Neuron (in vitro differentiated cells): ENCODE results near the gene NYAP2.

Experiments
- H2AFZ ChIP-seq: one replicate; pipeline ENCODE4 v1.6.1; 2013; ENCODE audit warnings: low read depth, mild to moderate bottlenecking, inconsistent platforms, low read length, moderate library complexity
- H3K27me3 ChIP-seq: one replicate; pipeline ENCODE4 v1.6.1; 2013; ENCODE audit warnings: low read length; ENCODE audit not compliant: insufficient read depth
- H3K36me3 ChIP-seq: one replicate; pipeline ENCODE4 v1.6.1; 2013; ENCODE audit warnings: low read length; ENCODE audit not compliant: insufficient read depth
- H3K4me1 ChIP-seq: one replicate; pipeline ENCODE4 v1.6.1; 2013; ENCODE audit warnings: low read length; ENCODE audit not compliant: insufficient read depth
- H3K4me3 ChIP-seq: 2 replicates; pipeline ENCODE4 v1.5.1; 2013; ENCODE audit warnings: mild to moderate bottlenecking, low read length, moderate library complexity
- H3K9me3 ChIP-seq: one replicate; pipeline ENCODE4 v1.6.1; 2013; ENCODE audit warnings: low read length

The NYAP2 gene

DNA sequence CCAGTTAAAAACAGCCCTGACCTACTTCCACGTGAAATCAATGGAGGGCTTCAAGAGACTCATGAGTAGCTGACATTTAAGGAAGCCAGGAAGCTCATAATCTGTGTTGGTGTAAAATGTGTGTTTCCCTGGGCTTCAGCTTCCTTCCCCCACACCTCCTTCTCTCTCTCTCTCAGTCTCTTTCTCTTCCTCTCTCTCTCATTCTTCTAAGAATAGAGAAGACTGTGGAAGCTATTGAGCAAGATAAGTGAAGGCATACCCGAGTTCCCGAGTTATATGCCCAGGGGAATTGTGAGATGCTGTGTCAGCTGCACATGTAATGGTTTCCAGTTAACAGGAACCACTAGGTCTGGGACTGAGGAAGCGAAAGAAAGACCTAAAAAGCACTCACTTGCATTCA is 199.4 kb downstream of the NYAP2 start:
- Histone ChIP-seq H3K4me1 (peaks cover 12% of the 10 kb centered on the region), H3K4me3 (no peak overlapping the region), H3K36me3 (no peaks in the 10 kb centered on the region), H2AFZ (no peak overlapping the region), H3K9me3 (no peaks in the 10 kb centered on the region), H3K27me3 (no peaks in the 10 kb centered on the region)

- Histone ChIP-seq H3K4me3 (no peak overlapping the region), H2AFZ (no peak overlapping the region), H3K4me1 (peaks cover 12% of the 10 kb centered on the region), H3K27me3 (no peaks in the 10 kb centered on the region), H3K9me3 (no peaks in the 10 kb centered on the region), H3K36me3 (no peaks in the 10 kb centered on the region)
Measured at GRCh38 chr2:225599856-225600255, 200.3 kb downstream of the NYAP2 start.

- no peak overlapping the region for H2AFZ ChIP-seq
- H3K4me1 ChIP-seq = peaks cover 12% of the 10 kb centered on the region
- no peaks in the 10 kb centered on the region for H3K36me3 ChIP-seq
- no peaks in the 10 kb centered on the region for H3K9me3 ChIP-seq
- H3K4me3 ChIP-seq = no peak overlapping the region
- H3K27me3 ChIP-seq = no peaks in the 10 kb centered on the region
Measured at GRCh38 chr2:225600444-225600843, 200.9 kb downstream of the NYAP2 start.

DNA sequence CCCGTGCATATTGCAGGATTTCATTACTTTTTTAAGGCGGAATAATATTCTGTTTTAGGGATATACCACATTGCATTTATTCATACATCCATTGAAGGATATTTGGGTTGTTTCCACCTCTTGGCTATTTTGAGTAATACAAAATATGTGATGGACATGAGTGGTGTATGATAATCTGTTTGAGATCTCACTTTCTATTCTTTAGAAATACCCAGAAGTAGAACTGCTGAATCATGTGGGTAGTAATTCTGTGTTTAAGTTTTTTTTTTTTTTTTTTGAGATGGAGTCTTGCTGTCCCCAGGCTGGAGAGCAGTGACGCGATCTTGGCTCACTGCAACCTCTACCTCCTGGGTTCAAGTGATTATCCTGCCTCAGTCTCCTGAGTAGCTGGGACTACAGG is 201.4 kb downstream of the NYAP2 start:
- Histone ChIP-seq H3K9me3 (no peaks in the 10 kb centered on the region), H3K27me3 (no peaks in the 10 kb centered on the region), H2AFZ (no peak overlapping the region), H3K4me3 (no peak overlapping the region), H3K36me3 (no peaks in the 10 kb centered on the region), H3K4me1 (peaks cover 12% of the 10 kb centered on the region)

DNA sequence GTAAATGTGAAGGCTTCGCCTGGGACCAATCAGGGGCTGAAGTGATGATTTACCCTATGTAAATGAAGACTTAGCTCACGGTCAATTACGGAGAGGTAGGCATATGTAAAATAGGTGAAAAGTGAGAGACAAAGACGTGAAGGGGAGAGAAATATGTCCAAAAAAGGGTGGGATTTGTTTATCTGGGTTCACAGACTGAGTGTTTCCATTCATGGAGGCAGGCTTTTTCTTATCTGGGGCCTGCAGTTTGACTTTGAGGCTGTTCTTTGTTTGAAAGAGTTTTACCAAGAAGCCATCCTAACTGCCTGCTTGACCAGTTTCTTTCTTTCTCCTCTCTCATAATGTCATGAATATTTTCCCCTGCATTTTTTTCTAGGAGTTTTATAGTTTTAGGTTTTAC is 202.7 kb downstream of the NYAP2 start:
- H3K9me3 ChIP-seq = no peaks in the 10 kb centered on the region
- no peaks in the 10 kb centered on the region for H3K27me3 ChIP-seq
- H3K4me3 ChIP-seq = no peak overlapping the region
- H3K4me1 ChIP-seq = peaks cover 12% of the 10 kb centered on the region
- H3K36me3 ChIP-seq = no peaks in the 10 kb centered on the region
- H2AFZ ChIP-seq = no peak overlapping the region

- Histone ChIP-seq H3K9me3 (no peaks in the 10 kb centered on the region), H3K36me3 (no peaks in the 10 kb centered on the region), H3K4me3 (no peak overlapping the region), H3K27me3 (no peaks in the 10 kb centered on the region), H3K4me1 (no peaks in the 10 kb centered on the region), H2AFZ (no peak overlapping the region)
Measured at GRCh38 chr2:225608136-225608535, 208.6 kb downstream of the NYAP2 start.

- Histone ChIP-seq H2AFZ (no peak overlapping the region), H3K36me3 (no peaks in the 10 kb centered on the region), H3K4me3 (no peak overlapping the region), H3K27me3 (no peaks in the 10 kb centered on the region), H3K4me1 (no peaks in the 10 kb centered on the region), H3K9me3 (no peaks in the 10 kb centered on the region)
Measured at GRCh38 chr2:225612636-225613035, 213.1 kb downstream of the NYAP2 start.

GRCh38 chr2:225614915-225615314 is 215.4 kb downstream of the NYAP2 start:
- Histone ChIP-seq H3K4me3 (no peak overlapping the region), H3K4me1 (no peaks in the 10 kb centered on the region), H2AFZ (no peak overlapping the region), H3K27me3 (no peaks in the 10 kb centered on the region), H3K9me3 (no peaks in the 10 kb centered on the region), H3K36me3 (no peaks in the 10 kb centered on the region)

GRCh38 chr2:225615514-225615913 is 216.0 kb downstream of the NYAP2 start:
- H3K4me1 ChIP-seq = no peaks in the 10 kb centered on the region
- H3K36me3 ChIP-seq = no peaks in the 10 kb centered on the region
- no peak overlapping the region for H3K4me3 ChIP-seq
- H3K9me3 ChIP-seq = no peaks in the 10 kb centered on the region
- H3K27me3 ChIP-seq = no peaks in the 10 kb centered on the region
- peak overlapping the region; percentile 36 for H2AFZ ChIP-seq

DNA sequence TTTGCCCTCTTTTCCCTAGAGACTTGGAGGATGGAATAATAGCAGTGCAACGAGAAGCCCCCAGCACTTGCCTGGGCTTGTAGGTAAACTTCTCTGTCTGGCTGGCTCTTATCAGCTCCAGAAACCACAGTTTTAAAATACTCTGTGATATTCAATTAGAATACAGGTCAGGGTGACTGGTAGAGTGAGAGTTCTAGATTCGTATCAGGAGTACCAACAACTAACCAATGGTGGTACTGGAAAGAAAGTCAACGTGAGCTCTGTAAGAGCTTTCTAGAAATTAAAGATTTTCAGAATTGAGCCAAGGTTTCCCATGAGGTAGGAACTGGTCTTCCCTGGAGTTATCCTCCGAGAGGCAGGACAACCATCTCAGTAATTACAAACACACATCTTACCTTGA is 216.9 kb downstream of the NYAP2 start:
- no peaks in the 10 kb centered on the region for H3K4me1 ChIP-seq

DNA sequence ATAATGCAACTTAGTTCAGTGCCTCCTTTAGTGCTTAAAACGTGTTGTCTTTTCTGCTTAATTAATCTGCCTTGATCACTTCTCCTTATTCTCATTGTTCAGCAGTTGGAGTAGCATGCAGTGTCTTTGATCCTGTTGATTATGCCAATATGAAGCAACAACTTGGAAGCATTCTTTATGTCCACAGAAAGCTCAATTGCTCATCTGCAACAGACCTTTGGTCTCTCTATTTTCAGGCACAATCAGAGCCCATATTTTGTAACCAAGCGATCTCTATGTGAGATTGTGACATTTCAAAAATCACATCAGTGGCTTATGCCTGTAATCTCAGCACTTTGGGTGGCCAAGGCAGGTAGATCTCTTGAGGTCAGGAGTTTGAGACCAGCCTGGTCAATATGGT is 217.3 kb downstream of the NYAP2 start:
- Histone ChIP-seq H3K27me3 (no peaks in the 10 kb centered on the region), H3K4me1 (no peaks in the 10 kb centered on the region), H3K36me3 (no peaks in the 10 kb centered on the region), H3K4me3 (no peak overlapping the region), H3K9me3 (no peaks in the 10 kb centered on the region), H2AFZ (no peak overlapping the region)

More for the DNA sequence above, 216.9 kb downstream of the NYAP2 start:
- Histone ChIP-seq H3K9me3 (no peaks in the 10 kb centered on the region), H3K27me3 (no peaks in the 10 kb centered on the region), H3K4me3 (no peak overlapping the region), H2AFZ (no peak overlapping the region), H3K36me3 (no peaks in the 10 kb centered on the region)

DNA sequence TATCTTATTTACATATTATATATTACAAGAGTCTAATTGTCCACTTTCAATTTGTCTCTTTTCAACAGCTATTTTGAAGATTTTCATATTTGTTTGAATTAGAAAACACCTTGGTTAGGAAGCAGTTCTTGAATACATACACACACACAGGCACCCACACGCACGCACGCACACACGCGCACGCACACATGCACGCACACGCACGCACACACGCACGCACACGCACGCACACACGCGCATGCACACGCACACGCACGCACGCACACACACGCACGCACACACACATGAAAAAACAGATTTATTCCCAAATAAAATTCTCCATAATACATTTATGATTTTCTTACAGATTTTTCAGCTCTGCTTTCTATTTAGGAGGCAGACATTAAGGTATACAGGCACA is 220.7 kb downstream of the NYAP2 start:
- no peaks in the 10 kb centered on the region for H3K36me3 ChIP-seq
- H2AFZ ChIP-seq = no peak overlapping the region
- H3K4me1 ChIP-seq = no peaks in the 10 kb centered on the region
- no peaks in the 10 kb centered on the region for H3K27me3 ChIP-seq
- no peaks in the 10 kb centered on the region for H3K9me3 ChIP-seq
- H3K4me3 ChIP-seq = no peak overlapping the region

- Histone ChIP-seq H3K27me3 (no peaks in the 10 kb centered on the region), H3K4me3 (no peak overlapping the region), H3K4me1 (no peaks in the 10 kb centered on the region), H2AFZ (no peak overlapping the region), H3K36me3 (no peaks in the 10 kb centered on the region), H3K9me3 (no peaks in the 10 kb centered on the region)
Measured at GRCh38 chr2:225630824-225631533, 231.5 kb downstream of the NYAP2 start.

GRCh38 chr2:225632351-225632750 is 232.8 kb downstream of the NYAP2 start:
- Histone ChIP-seq H3K27me3 (no peaks in the 10 kb centered on the region), H2AFZ (no peak overlapping the region), H3K4me3 (no peak overlapping the region), H3K36me3 (no peaks in the 10 kb centered on the region), H3K4me1 (no peaks in the 10 kb centered on the region), H3K9me3 (no peaks in the 10 kb centered on the region)
